Suprapubic skin (tissue), 4 donors: ENCODE data around the gene PLAGL1. TPM values are rescaled to one million over a fixed set of nuclear protein-coding genes. Genes with fewer than 3 reads are reported as not detected.

Source experiments
- DNase-seq, 2 donors: peaks; one replicate each; pipeline ENCODE4 v3.0.0-alpha.2; 2019; ENCODE audit warnings: low spot score in 2 of 2
- H3K27ac ChIP-seq: fragments of 200-600 bp; sonication (generic); one replicate; pipeline ENCODE4 v1.5.1; 2019
- H3K27me3 ChIP-seq: fragments of 200-600 bp; sonication (generic); one replicate; pipeline ENCODE4 v1.5.1; 2019
- H3K36me3 ChIP-seq: fragments of 200-600 bp; sonication (generic); one replicate; pipeline ENCODE4 v1.5.1; 2019
- H3K4me1 ChIP-seq: fragments of 200-600 bp; sonication (generic); one replicate; pipeline ENCODE4 v1.5.1; 2019
- H3K4me3 ChIP-seq: fragments of 200-600 bp; sonication (generic); one replicate; pipeline ENCODE4 v1.5.1; 2019; ENCODE audit warnings: mild to moderate bottlenecking
- H3K9me3 ChIP-seq: fragments of 200-600 bp; sonication (generic); one replicate; pipeline ENCODE4 v1.5.1; 2019
- EP300 ChIP-seq: sonication (generic); formaldehyde crosslinking; IDR thresholded peaks from one replicate; pipeline ENCODE4 v1.6.1; 2017; ENCODE audit warnings: antibody characterized with exemption
- POLR2A ChIP-seq, 2 donors: fragments of 450-650 bp; IDR thresholded peaks; one replicate each; pipeline ENCODE4 v1.6.1; 2017; ENCODE audit warnings: antibody characterized with exemption in 2 of 2, mild to moderate bottlenecking in 2 of 2, moderate library complexity in 2 of 2
- POLR2AphosphoS5 ChIP-seq, 3 donors: sonication (generic); formaldehyde crosslinking; IDR thresholded peaks; one replicate each; pipeline ENCODE4 v1.6.1; 2017; ENCODE audit warnings: antibody characterized with exemption in 3 of 3
- WGBS: methylation state at CpG from one replicate; pipeline ENCODE4 v1.1.5; 2018; 5-methylcytosine and 5-hydroxymethylcytosine counted together
- total RNA-seq, 4 donors: library from RNA; depleted of rRNA; stranded (reverse); fragments of >200 nt; gene quantifications; one replicate each; pipeline ENCODE4 v1.1.0, GENCODE V29; 2016
- TF ChIP-seq, protein P1 (sequence below), 2 donors: fragments of 200-600 bp in 1 of 2; fragments of 450-650 bp in 1 of 2; sonication (generic) in 1 of 2; IDR thresholded peaks; one replicate each; pipeline ENCODE4 v1.5.1; 2016 to 2019; ENCODE audit warnings: antibody characterized with exemption in 2 of 2, mild to moderate bottlenecking in 1 of 2, moderate library complexity in 1 of 2

Gene PLAGL1
- total RNA-seq, 4 donors from 2014 or later, result 43.7 to 57.0 (median 51.2) TPM

DNA sequence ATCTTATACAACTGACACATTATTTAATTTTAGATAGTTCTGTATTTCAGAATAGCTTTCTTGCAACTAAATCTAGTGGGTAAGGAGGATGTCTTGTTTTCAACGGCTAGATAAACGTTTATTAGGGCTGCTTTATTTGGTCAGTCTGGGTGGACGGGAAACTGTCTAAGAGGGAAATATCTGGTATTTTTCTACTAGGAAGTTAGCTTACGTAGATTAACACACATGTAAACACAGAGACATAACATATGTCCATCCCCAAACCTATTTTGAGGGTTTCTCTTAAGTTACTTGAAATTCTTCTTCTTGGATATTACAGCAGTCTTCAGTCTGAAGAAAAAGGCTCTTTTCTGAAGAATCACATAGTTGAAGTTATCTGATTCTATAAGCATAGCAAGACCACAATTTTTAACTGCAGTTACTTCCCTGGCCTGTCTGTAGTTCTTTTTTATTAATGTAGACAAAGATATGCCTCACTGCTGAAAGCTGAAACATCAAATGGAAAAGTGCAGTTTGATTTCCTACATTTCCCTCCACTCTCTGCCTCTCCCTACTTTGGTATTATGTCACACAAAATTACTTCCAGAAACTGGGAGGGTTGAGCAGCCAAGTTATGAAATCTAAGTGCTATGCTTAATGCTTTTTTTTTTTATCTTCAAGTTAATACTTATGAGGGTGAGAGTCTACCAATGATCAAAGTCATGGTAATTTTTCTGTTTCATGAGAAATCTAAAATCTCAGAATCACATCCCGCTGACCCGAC is 37.4 kb downstream of the PLAGL1 start:
- no peak for DNase-seq
- H3K27me3 ChIP-seq, result no peaks in the 10 kb centered on the region
- peaks cover 15% of the 10 kb centered on the region for H3K4me1 ChIP-seq
- H3K27ac ChIP-seq, result no peak overlapping the region
- TF ChIP-seq EP300 (no peak), POLR2AphosphoS5 (IDR thresholded peaks at IDR 0.05) (no peak)
- TF ChIP-seq, protein P1, sequence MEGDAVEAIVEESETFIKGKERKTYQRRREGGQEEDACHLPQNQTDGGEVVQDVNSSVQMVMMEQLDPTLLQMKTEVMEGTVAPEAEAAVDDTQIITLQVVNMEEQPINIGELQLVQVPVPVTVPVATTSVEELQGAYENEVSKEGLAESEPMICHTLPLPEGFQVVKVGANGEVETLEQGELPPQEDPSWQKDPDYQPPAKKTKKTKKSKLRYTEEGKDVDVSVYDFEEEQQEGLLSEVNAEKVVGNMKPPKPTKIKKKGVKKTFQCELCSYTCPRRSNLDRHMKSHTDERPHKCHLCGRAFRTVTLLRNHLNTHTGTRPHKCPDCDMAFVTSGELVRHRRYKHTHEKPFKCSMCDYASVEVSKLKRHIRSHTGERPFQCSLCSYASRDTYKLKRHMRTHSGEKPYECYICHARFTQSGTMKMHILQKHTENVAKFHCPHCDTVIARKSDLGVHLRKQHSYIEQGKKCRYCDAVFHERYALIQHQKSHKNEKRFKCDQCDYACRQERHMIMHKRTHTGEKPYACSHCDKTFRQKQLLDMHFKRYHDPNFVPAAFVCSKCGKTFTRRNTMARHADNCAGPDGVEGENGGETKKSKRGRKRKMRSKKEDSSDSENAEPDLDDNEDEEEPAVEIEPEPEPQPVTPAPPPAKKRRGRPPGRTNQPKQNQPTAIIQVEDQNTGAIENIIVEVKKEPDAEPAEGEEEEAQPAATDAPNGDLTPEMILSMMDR (IDR thresholded peaks at IDR 0.05), result no peak
- WGBS, result 60% methylated on average over 6 of the region's 6 CpGs
- H3K4me3 ChIP-seq, result no peak overlapping the region
- H3K36me3 ChIP-seq, result no peaks in the 10 kb centered on the region
- no peaks in the 10 kb centered on the region for H3K9me3 ChIP-seq

GRCh38 chr6:143969077-143969476 is 39.0 kb downstream of the PLAGL1 start:
- H3K4me1 ChIP-seq, result peaks cover 27% of the 10 kb centered on the region
- H3K36me3 ChIP-seq, result no peaks in the 10 kb centered on the region
- H3K9me3 ChIP-seq, result no peaks in the 10 kb centered on the region
- TF ChIP-seq EP300 (no peak), POLR2A (IDR thresholded peaks at IDR 0.05) (no peak), POLR2AphosphoS5 (IDR thresholded peaks at IDR 0.05) (no peak)
- TF ChIP-seq, protein P1 (IDR thresholded peaks at IDR 0.05), result no peak
- WGBS, result 58% methylated on average over 2 of the region's 2 CpGs
- no peak for DNase-seq
- no peak overlapping the region for H3K27ac ChIP-seq
- H3K4me3 ChIP-seq, result no peak overlapping the region
- H3K27me3 ChIP-seq, result no peaks in the 10 kb centered on the region

DNA sequence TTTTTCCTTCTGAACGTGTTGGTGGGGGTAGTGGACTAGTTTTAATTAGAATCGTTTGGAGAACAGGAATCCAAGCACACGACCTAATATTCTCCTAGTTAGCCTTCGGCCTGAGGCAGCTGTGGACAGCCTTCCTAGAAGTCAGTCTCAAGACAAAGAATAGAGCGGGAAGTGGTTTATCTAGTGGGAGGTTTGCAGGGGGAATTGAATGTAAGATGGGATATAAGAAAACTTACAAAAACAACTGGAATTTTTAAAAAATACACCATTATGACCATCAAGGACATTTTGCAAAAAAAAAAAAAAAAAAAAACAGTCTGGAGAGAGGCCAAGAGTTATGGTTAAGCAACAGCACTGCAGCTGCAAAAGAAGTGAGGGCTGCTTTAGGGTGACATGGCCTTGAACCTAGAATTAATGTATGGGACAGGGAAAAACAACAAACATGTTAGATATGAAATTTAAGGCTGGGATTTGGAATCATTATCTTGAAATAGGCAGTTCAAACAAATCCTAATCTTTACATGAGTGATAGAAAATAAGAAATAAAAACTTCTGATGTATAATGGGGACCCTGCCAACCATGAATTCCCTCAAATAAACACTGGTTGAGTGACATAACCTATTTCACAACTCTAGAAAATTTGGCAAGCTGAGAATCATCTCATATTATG is 40.2 kb downstream of the PLAGL1 start:
- Histone ChIP-seq H3K4me3 (no peak overlapping the region), H3K27me3 (no peaks in the 10 kb centered on the region), H3K4me1 (peaks cover 32% of the 10 kb centered on the region), H3K9me3 (no peaks in the 10 kb centered on the region), H3K36me3 (no peaks in the 10 kb centered on the region), H3K27ac (no peak overlapping the region)
- no peak for TF ChIP-seq EP300
- no peak for DNase-seq
- WGBS, result 60% methylated on average over 5 of the region's 5 CpGs

DNA sequence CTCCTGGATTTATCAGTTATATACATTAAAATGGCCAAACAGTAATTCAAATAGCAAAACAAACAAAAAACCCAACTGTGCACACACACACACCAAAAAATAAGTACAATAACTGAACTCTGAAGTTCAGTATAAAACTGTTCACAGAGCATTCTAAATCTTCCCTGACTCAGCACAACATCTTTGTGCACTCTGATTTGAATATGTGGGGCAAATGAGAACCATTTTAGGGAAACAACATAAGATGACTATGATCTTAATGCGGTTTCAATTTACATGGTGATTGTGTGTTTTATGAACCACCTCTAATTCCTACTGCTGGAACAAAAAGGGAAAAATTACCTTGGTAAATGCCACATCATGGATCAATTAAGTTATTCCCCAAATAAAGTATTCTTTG is 41.7 kb downstream of the PLAGL1 start:
- no peak overlapping the region for H3K27ac ChIP-seq
- no peak overlapping the region for H3K4me3 ChIP-seq
- no peak for DNase-seq
- H3K4me1 ChIP-seq, result peaks cover 37% of the 10 kb centered on the region
- no peak for TF ChIP-seq POLR2A (IDR thresholded peaks at IDR 0.05)
- no peak for TF ChIP-seq EP300
- TF ChIP-seq, protein P1 (IDR thresholded peaks at IDR 0.05), result no peak
- H3K27me3 ChIP-seq, result no peaks in the 10 kb centered on the region
- H3K9me3 ChIP-seq, result no peaks in the 10 kb centered on the region
- H3K36me3 ChIP-seq, result no peaks in the 10 kb centered on the region
- 58% methylated on average over 1 of the region's 1 CpG for WGBS

DNA sequence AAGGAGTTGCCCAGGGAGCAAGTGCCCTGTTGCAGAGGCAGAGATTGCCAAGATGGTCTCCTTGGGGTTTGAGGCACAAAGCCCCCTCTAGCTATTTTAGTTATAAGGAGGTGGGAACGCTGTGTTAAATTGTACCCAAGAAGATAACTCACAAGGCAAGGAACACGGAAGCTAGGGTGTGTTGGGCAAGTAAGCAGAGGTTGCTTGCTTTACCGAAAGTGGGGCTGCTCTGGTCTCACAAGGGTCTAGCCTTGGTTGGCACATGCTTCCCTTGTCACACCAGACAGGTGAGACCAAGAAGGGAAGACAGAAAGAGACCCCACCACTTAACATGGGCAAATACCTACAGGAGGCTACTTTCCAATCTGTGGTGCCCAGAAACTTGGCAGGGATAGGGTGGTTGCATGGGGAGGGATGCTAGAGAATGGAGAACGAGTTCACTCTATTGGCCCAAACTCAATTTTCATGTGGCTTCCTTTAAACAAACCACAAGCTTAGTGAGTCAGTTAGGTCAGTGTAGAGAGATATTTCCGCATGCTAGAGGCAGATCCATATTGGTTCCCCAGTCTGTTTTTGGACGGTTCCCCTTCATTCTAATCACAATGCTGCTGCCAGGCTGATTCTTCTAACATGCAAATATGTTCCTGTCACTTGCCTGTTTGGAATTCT is 42.4 kb downstream of the PLAGL1 start:
- Histone ChIP-seq H3K27me3 (no peaks in the 10 kb centered on the region), H3K9me3 (no peaks in the 10 kb centered on the region), H3K4me1 (peaks cover 37% of the 10 kb centered on the region), H3K27ac (no peak overlapping the region), H3K36me3 (no peaks in the 10 kb centered on the region), H3K4me3 (no peak overlapping the region)
- DNase-seq, result no peak
- 67% methylated on average over 6 of the region's 6 CpGs for WGBS
- TF ChIP-seq, protein P1 (IDR thresholded peaks at IDR 0.05), result no peak
- TF ChIP-seq EP300, result no peak
